Left ventricle myocardium inferior (tissue), 1 donor: ENCODE results near the gene TLX2. TPM values are rescaled to one million over a fixed set of nuclear protein-coding genes. Genes with fewer than 3 reads are reported as not detected.
"Not testable (repeated sequence)": the region's sequence is repeated elsewhere in the genome, so short reads cannot be mapped to it uniquely, and the experiment has no call there.

Experiments
- DNase-seq: peaks from one replicate; pipeline ENCODE4 v3.0.0-alpha.2; 2020
- H3K27ac ChIP-seq: fragments of 200-600 bp; replicated peaks from 2 replicates; pipeline ENCODE4 v1.8.0; 2021
- H3K27me3 ChIP-seq: fragments of 200-600 bp; 2 replicates; pipeline ENCODE4 v1.8.0; 2021; ENCODE audit warnings: low read depth
- H3K36me3 ChIP-seq: fragments of 200-600 bp; 2 replicates; pipeline ENCODE4 v1.8.0; 2021
- H3K4me1 ChIP-seq: fragments of 200-600 bp; 2 replicates; pipeline ENCODE4 v1.8.0; 2021
- H3K4me3 ChIP-seq: fragments of 200-600 bp; 2 replicates; pipeline ENCODE4 v1.8.0; 2021; ENCODE audit warnings: mild to moderate bottlenecking, moderate library complexity
- H3K9me3 ChIP-seq: fragments of 200-600 bp; replicated peaks from 2 replicates; pipeline ENCODE4 v1.8.0; 2021
- intact Hi-C: fragments of 100-400 bp; cut with micrococcal nuclease; formaldehyde crosslinking; loops from one replicate; pipeline ENCODE4 v1.11.0; 2022
- total RNA-seq: library from RNA; stranded (reverse); fragmentation: NEBNext Ultra II Directional; extraction: Animal tissue kit (Norgen Biotek cat#: 25700); gene quantifications from one replicate; pipeline ENCODE4 v1.2.1, GENCODE V29; 2021
- TF ChIP-seq, protein P1 (sequence below): fragments of 200-600 bp; IDR thresholded peaks from 2 replicates; pipeline ENCODE4 v1.8.0; 2021; ENCODE audit warnings: antibody characterized with exemption, mild to moderate bottlenecking, borderline replicate concordance
- donor health status: DM: no; HTN: yes; CAD: no; lungs with severe emphysema.

The TLX2 gene
- total RNA-seq, 1 donor from 2014 or later, result not detected

DNA sequence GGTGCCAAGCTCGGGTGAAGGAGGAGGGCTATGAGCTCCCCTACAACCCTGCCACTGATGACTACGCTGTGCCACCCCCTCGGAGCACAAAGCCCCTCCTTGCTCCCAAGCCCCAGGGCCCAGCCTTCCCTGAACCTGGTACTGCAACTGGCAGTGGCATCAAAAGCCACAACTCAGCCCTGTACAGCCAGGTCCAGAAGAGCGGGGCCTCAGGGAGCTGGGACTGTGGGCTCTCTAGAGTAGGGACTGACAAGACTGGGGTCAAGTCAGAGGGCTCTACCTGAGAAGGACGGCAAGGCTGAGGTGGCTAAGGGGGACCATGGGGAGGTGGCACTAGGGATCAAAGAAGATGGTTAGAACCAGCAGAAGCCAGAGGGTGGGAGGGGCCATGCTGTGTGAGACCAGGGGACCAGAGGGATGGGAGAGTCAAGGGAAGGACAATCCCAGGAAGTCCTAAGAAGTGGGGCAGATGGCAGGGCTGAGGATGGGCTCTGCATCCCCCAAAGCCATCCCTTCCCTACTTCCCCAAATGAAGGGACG is 42.7 kb downstream of the TLX2 start:
- Histone ChIP-seq H3K27ac (no peak overlapping the region), H3K9me3 (no peaks in the 10 kb centered on the region), H3K27me3 (peaks cover 37% of the 10 kb centered on the region), H3K36me3 (no peaks in the 10 kb centered on the region), H3K4me3 (no peak overlapping the region), H3K4me1 (peaks cover 38% of the 10 kb centered on the region)
- intact Hi-C loops, result no loop called here
- TF ChIP-seq, protein P1, sequence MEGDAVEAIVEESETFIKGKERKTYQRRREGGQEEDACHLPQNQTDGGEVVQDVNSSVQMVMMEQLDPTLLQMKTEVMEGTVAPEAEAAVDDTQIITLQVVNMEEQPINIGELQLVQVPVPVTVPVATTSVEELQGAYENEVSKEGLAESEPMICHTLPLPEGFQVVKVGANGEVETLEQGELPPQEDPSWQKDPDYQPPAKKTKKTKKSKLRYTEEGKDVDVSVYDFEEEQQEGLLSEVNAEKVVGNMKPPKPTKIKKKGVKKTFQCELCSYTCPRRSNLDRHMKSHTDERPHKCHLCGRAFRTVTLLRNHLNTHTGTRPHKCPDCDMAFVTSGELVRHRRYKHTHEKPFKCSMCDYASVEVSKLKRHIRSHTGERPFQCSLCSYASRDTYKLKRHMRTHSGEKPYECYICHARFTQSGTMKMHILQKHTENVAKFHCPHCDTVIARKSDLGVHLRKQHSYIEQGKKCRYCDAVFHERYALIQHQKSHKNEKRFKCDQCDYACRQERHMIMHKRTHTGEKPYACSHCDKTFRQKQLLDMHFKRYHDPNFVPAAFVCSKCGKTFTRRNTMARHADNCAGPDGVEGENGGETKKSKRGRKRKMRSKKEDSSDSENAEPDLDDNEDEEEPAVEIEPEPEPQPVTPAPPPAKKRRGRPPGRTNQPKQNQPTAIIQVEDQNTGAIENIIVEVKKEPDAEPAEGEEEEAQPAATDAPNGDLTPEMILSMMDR, result no peak
- DNase-seq, result no peak

DNA sequence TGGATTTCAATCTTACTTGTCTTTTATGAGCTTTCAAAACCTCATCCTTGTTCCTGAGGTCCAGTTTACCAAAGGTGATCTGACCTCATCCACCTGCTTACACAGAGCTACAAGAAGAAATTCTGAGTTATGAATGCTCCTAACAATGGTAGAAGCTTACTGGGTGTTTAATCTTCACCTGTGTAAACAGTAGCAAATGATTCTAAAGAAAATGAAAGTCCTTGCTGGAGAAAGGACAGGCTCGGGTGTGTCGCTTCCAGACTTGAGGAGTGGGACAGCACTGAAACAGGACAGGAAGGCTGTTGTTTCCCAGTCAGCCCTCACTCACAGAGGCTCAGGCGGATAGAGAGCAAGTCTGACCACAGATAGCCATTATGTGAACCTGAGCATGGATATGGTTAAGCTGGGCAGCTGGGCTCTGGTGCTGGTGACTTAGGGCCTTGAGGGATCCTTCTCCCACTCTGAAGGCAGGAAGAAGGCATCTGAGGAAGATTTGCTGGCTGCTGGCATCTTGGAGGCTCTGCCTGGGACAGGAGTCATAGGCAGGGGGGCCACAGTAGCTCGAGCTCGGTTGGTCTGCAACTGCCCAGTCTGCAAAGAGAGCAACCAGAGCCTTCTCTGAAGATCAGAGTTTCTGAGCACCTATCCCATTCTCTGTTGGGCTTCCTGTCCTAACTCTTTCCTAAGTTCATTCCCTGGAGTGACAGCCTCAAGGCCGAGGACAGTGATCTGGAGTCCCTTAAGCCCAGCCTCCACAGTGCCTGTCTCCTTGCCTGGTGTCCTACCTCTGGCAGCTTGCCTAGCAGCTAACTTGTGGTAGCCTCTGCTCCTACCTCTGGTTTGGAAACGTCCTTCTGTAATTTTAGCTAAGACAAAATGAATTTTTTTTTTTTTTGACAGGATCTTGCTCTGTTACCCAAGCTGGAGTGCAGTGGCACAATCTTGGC is 44.3 kb downstream of the TLX2 start:
- no peak for DNase-seq
- Histone ChIP-seq H3K4me1 (peaks cover 21% of the 10 kb centered on the region), H3K36me3 (no peaks in the 10 kb centered on the region), H3K27ac (no peak overlapping the region), H3K27me3 (peaks cover 54% of the 10 kb centered on the region), H3K9me3 (no peaks in the 10 kb centered on the region), H3K4me3 (no peak overlapping the region)
- intact Hi-C loops, result no loop called here
- TF ChIP-seq, protein P1, result no peak

DNA sequence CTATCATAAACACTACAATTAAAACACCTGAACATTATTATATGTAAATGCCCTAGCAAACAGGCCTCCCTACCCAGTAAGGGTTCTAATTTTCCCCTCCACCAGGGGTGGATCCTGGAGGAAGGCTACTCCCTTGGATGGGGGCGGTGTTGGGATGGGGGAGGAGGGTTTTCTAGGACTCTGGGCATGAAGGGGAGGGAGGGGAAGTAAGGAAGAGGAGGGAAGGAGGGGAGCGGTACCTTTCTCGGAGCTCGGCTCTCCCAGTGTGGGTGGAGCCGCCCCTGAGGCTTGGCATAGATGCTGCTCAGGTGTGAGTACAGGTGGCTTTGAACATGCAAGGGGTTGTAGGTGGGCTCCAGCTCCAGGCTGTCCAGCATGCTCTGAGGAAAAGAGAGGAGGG is 45.7 kb downstream of the TLX2 start:
- H3K27ac ChIP-seq, result no peak overlapping the region
- peaks cover 59% of the 10 kb centered on the region for H3K27me3 ChIP-seq
- intact Hi-C loops, result no loop called here
- no peak for DNase-seq
- H3K4me1 ChIP-seq, result peaks cover 8% of the 10 kb centered on the region
- no peaks in the 10 kb centered on the region for H3K9me3 ChIP-seq
- no peak overlapping the region for H3K4me3 ChIP-seq
- H3K36me3 ChIP-seq, result no peaks in the 10 kb centered on the region
- TF ChIP-seq, protein P1, result no peak

DNA sequence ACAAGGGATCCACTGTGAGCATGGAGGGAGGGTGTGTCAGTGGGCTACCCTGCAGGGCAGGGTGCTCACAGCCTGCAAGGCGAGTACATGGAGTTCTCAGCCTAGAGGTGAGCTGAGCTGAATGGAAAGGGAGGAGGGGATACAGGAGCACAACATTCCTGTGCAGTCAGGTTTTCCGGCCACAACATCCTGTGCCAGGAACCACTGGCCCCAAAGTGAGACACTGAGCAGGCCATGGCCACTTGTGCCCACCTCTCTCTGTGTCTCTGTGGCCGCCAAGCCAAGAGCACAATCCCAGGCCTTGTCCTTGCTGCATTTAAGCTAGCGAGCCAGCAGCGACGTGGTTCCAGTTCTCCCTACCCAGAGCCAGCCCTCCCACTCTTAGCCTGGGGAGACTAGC is 46.3 kb downstream of the TLX2 start:
- Histone ChIP-seq H3K4me1 (peaks cover 1% of the 10 kb centered on the region), H3K9me3 (no peaks in the 10 kb centered on the region), H3K27me3 (peaks cover 59% of the 10 kb centered on the region), H3K27ac (no peak overlapping the region), H3K36me3 (no peaks in the 10 kb centered on the region), H3K4me3 (no peak overlapping the region)
- no peak for DNase-seq
- TF ChIP-seq, protein P1, result no peak
- intact Hi-C loops, result no loop called here

DNA sequence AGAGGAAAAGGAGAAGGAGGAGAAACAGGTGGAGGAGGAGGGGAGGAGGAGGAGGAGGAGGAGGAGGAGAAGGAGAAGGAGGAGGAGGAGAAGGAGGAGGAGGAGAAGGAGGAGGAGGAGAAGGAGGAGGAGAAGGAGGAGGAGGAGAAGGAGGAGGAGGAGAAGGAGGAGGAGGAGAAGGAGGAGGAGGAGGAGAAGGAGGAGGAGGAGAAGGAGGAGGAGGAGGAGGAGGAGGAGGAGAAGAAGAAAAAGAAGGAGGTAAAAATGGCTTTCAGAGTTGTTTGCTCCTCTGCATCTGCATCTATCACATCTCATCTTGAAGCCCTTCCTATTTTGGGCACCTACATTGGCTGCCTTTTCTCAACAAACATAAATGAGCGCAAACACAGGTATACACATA is 46.8 kb downstream of the TLX2 start:
- H3K36me3 ChIP-seq, H3K27ac ChIP-seq, H3K4me3 ChIP-seq, intact Hi-C loops, H3K4me1 ChIP-seq, H3K9me3 ChIP-seq, DNase-seq: not testable (repeated sequence)
- H3K27me3 ChIP-seq, result peaks cover 59% of the 10 kb centered on the region
